ENCODE results near the gene FXYD2.
A peak's percentile ranks its signal among the peaks of the same experiment; 100 is the strongest.

Gene FXYD2

GRCh38 chr11:117834838-117835443, 10.4 kb upstream of the FXYD2 start:
- DNase-seq: no peak

DNA sequence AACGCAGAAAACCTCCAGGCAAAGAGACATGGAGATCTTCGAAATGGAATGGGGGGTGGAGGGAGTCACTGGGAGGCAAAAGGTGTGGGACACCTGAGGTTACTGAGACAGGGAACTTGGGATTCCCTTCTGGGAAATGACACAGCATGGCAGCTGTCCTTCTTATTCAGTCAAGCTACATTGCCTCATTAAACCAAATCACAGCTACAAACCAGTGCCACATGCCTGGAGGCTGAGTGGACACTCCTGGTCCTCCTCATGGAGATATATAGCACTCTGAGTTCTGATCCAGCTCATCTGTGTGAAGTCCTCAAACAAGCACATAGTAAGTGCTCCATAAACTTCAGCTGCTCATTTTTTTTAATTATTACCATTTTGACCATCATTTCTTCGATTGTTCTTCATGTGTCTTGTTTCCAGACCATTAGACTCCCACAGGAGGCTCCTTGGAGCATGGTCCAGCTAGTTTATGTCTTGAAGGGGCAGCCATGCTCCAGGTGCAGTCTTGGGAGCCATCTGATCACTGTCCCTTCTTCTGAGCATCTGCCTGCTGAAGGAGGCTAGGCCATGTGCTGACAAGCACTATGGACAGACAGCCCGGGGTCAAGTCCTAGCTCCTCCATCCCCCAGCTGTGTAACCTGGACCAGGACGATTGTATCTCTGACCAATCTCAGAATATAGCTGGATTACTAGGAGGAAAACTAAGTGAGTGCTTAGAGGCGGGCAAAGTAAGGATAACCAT, 9.7 kb upstream of the FXYD2 start:
- DNase-seq: no peak

DNA sequence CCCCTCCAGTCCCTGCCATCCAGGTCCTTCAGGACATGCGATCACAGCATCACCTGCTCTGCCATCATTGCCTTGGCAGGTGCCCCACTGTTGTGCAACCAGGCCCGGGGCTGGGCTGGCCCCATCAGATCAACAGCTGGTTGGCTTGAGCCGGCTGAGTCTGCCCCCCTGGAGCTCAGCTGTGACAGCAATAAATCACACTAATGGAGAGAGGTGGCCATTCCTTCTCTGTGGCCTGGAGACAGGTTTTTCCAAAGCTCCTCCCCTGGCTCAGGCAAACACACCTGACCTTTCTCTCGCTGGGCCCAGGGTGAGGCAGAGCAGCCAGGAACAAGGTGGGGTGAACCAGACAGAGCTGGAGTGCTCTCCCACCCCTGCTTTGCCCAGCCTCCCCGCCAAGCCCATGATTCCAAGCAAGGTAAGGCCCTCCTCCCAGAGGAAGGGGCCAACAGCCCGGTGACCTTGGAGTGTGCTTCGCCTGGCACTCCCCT, 8.9 kb upstream of the FXYD2 start:
- no peak for DNase-seq

DNA sequence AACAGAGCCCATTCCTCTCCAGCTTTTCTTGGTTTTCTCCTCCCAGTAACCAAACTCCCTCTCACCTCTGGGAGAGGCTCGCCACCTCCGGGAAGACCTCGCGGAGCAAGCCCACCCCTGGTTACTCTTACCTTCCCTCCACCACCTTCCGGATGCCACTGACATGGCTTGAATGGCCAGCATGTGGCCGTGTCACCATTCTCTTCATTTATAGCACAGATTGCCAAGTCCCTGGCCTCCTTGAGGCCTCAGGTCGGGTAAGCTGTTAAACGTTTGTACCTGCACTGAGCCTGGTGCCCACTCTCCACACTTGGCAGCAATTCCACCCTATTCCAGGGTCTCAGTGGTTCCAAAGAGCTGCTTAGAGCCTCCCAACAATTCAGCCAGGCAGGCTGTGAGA, 8.0 kb upstream of the FXYD2 start:
- no peak for DNase-seq

DNA sequence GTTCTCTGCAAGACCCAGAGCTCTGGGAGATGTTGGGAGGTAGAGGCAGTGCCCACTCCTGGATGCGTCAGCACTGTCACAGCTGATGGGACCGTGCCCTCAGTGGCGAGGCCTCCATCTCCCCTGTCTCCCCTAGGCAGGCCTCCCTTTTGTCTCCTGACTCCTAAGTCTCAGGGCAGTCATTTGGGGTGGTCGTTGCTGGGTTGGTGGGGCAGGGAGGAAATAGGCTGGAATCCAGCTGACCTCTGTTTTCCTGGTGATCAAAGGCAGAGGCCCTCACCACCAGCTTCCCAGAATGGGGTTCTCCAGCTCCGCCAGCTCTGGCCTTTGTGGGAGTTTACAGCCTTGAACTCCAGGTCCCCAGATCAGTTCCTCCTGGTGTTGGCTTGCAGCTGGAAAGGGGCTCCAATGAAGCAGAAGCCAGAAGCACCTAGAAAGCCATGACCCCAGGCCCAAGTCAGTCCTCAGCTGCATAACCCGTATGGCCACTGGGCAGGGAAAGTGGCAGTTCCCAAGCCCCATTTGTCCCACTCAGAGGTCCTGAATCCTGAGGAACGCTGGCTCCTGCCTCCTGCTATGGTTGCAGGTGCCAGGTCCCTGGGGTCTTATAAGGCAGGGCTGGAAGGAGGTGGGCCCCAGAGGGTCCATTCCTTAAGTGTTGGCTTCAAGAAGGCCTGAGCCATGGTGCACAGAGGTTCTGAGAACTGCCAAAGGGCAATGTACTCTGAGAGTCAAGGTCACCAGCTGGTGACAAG, 7.3 kb upstream of the FXYD2 start:
- no peak for DNase-seq

DNA sequence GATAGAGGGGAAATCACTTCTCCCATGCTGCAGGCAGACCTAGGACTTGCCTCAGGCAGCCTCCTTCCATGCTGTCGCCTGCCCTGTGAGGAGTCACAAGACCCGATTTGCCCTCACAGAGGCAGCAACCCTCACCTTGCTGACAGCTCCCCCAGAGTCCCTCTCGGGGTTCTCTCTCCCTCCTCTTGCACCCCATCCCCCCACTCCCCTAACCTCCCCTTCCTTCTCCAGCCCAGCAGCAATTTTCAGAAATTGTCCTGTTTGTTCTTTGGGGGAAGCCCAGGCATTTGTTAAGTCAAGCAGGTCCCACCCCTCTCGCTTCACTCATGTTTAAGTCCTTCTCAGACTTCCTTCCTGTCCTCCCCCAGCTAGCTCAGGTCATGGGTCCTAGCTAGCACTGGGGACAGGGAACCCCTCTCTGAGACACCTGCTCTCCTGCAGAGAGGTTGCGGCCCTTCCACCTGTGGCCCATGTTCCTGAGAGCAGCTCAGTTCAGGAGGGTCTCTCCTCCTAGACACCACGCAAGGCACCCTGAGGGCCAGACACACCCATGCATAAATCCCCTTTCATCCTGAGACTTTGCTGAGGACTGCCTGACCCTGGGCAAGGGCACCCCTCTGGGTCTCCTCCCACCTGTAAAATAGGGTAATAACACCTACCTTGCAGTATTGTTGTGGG, 6.3 kb upstream of the FXYD2 start:
- no peak for DNase-seq

DNA sequence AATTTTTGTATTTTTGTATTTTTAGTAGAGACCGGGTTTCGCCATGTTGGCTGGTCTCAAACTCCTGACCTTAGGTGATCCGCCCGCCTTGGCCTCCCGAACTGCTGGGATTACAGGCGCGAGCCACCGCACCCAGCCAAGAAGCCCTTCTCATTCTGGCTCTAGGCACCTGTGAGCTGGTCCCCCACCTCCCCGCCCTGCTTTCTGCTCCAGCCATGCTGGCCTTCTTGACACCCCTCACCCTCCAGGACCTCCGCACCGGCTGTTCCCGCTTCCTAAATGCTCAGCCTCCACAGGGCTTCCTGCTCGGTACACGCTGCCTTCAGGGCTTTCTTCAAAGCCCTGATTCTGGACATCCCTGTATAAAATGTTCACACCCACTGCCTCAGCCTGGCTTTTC, 5.5 kb upstream of the FXYD2 start:
- no peak for DNase-seq

GRCh38 chr11:117829369-117829725, 4.8 kb upstream of the FXYD2 start:
- DNase-seq: peak in 1 of 2 donors; percentile 31

DNA sequence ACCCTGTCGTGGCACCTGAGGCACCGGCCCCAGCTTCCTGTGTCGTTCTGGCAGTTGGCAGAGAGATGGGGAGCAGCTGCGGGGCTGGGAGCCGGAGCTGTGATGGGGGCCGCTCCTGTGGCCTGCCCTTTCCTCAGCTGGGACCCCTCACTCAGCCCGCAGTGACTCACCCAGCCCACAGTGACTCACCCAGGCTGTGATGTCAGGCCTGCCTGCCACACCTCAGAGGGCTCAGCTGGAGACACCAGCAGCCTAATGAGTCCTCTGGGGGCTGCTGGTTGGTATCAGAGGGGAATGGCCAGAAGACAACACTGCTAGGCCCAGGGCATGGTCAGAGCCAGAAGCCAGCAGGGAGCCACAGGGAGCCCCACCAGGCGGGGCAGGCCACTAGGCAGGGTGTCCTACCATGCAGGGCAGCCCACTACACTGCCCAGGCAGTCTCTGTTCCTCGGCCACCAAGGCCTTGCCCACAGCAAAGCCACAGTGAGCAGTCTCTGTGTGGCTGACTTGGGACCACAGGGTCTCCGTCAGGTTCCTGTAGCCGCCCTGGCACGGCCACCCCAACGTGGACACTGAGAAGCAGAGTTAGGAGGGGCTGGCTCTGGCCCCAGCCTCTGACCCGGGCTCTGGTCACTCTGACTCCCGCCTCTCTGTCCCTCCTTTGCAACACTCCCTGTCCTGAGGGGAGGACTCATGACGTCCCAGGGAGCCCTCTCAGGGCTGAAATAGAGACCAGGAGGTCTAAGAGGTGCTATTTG, 4.2 kb upstream of the FXYD2 start:
- DNase-seq: peak; percentile 41 to 58

GRCh38 chr11:117827521-117828511, 3.3 kb upstream of the FXYD2 start:
- no peak for DNase-seq

DNA sequence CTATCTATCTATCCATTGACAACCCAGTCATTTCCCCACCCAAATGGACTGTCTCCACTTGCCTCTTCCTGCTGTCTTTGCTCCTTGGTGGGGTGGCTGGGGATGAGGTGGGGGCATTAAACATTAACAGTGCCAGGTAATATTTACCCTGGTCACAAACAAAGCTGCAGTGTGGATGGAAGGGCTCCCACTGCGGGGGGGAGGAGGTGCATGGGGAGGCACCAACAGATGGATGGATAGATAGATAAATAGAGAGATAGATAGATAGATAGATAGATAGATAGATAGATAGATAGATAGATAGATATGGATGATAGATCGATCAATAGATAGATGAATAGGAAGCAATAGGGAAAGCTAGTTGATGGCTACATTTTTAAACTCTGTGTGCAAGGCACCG, 2.3 kb upstream of the FXYD2 start:
- DNase-seq: no peak

GRCh38 chr11:117826190-117826570, 1.6 kb upstream of the FXYD2 start:
- DNase-seq: no peak

DNA sequence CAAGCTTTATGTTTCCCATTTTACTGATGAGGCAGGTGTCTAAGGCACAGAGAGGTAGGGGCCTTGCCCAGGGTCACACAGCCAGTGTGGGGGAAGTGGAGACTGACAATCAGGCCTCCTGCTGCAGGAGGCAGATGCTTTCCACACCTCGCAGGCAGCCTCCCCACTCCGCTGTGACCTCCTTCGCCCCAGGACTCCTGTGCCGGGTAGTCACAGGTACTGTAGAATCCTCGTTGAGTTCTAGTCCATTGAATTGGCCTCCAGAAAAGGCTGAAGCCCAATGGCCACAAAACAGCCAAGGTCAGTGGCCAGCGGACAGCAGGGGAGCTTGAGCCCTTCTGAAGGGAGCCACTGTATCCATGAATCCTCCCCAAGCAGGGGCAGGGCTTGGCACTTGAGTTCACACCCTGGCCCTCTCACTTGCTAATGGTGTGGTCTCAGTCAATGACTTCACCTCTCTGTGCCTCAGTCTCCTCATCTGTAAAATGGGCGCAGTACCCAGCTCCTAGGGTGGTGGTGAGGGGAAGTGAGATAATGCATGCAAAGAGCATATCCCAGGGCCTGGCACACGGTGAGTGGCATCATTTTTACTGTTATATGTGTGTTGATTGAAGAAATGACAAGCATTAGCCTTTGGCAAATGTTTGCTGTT, 1.1 kb upstream of the FXYD2 start:
- DNase-seq: no peak

DNA sequence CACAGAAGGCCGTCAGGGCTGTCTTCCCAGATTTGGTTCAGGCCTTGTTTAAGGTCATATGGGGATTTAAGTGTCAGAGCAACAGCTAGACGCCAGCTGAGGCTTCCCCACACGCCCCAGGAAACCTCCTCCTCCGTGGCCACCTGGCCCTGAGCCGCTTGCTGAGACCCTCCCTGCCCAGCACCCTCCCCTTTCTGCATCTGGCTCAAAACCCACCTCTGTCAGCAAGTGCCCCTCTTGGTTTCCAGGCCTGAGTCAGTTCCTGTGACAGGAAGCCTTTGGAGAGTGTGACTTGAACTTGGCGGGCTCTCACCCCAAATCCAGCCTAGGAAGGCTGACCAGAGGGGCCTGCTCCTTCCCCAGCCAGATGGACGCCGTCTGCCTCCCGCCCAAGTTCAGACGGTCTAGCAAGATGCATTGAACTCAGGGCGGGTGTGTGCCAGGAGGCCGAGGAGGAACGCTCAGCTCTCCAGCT, 561 bp downstream of the FXYD2 start:
- no peak for DNase-seq

- DNase-seq: peak; percentile 51 to 68
Observed at GRCh38 chr11:117823294-117823945, 1.1 kb downstream of the FXYD2 start.

GRCh38 chr11:117822074-117823033, 2.2 kb downstream of the FXYD2 start:
- peak; percentile 43 to 51 for DNase-seq

- no peak for DNase-seq
Observed at GRCh38 chr11:117821431-117821830, 3.1 kb downstream of the FXYD2 start.

- no peak for DNase-seq
Observed at GRCh38 chr11:117820516-117820915, 4.0 kb downstream of the FXYD2 start.

GRCh38 chr11:117820071-117820470, 4.5 kb downstream of the FXYD2 start:
- DNase-seq: no peak
